ENCODE measurements around the gene USP38.
"Not testable (repeated sequence)": the region's sequence is repeated elsewhere in the genome, so short reads cannot be mapped to it uniquely, and the experiment has no call there.

Gene USP38

DNA sequence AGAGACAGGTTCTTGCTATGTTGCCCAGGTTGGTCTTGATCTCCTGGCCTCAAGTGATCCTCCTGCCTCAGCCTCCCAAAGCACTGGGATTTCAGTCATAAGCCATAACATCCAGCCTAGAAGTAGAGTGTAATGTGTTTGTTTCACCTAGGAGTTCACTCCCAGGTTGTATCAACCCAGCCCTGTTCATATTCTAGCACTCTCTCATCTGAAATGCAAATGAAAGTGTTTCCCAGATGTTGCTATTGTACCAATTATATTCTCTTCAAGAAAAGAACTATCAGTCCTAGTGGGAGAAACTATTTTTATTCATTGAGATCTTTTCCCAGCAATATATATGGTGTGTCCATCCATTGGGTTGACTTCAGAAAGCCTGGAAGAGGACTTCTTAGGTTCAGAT is 72.6 kb downstream of the USP38 start:
- FAIRE-seq (no peak), DNase-seq (ENCODE audit: low spot score) (no peak)

GRCh38 chr4:143260750-143261149 is 76.0 kb downstream of the USP38 start:
- FAIRE-seq (no peak), DNase-seq (ENCODE audit: low spot score) (no peak)

DNA sequence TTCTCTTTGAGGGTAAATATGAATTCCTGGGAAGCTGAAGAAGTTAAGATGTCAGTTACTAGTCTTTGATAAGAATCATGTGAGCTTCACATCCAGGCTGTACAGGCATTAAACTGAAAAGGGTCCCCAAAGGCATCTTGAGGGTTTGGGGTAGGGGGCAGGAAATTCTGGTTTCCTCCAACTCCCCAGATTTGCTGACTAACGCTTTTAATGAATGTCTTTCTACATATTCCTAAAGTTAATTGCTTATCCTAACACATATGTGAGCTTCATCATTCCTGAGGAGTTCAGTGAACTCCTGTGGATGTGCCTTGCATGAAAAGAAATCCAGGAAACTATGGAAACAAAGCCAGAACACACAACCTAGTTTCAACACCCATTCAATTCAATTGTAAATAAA is 78.1 kb downstream of the USP38 start:
- no peak for FAIRE-seq
- DNase-seq (ENCODE audit: low spot score), result no peak

DNA sequence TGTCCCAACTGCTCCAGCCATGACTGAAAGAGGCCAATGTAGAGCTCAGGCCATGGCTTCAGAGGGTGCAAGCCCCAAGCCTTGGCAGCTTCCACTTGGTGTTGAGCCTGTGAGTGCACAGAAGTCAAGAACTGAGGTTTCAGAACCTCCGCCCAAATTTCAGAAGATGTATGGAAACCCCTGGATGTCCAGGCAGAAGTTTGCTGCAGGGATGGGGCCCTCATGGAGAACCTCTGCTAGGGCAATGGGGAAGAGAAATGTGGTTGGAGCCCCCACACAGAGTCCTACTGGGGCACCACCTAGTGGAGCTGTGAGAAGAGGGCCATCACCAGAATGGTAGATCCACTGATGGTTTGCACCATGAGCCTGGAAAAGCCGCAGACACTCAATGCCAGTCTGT is 83.0 kb downstream of the USP38 start:
- FAIRE-seq; DNase-seq (ENCODE audit: low spot score): not testable (repeated sequence)

GRCh38 chr4:143270256-143270838 is 85.6 kb downstream of the USP38 start:
- no peak for DNase-seq (ENCODE audit: low spot score)
- FAIRE-seq, result no peak

Measured in RCC 7860 (cell line).